Neural progenitor cell (in vitro differentiated cells): ENCODE measurements around the gene HPSE2. TPM values are rescaled to one million over a fixed set of nuclear protein-coding genes. Genes with fewer than 3 reads are reported as not detected.

Experiments
- DNase-seq: peaks from one replicate; pipeline ENCODE4 v3.0.0-alpha.2; 2016; ENCODE audit warnings: low spot score
- H2AFZ ChIP-seq: fragments of 200-600 bp; sonication (generic); replicated peaks from 2 replicates; pipeline ENCODE4 v1.6.1; 2016; ENCODE audit warnings: antibody characterized with exemption
- H3F3A ChIP-seq: fragments of 200-600 bp; sonication (generic); 2 replicates; pipeline ENCODE4 v1.6.1; 2016; ENCODE audit warnings: antibody characterized with exemption, low read depth
- H3K27ac ChIP-seq: fragments of 200-600 bp; sonication (generic); 2 replicates; pipeline ENCODE4 v1.5.1; 2016; ENCODE audit warnings: mild to moderate bottlenecking
- H3K27me3 ChIP-seq: fragments of 200-600 bp; sonication (generic); 2 replicates; pipeline ENCODE4 v1.6.1; 2016; ENCODE audit warnings: mild to moderate bottlenecking, moderate library complexity
- H3K36me3 ChIP-seq: fragments of 200-600 bp; sonication (generic); 2 replicates; pipeline ENCODE4 v1.5.1; 2016
- H3K4me1 ChIP-seq: fragments of 200-600 bp; sonication (generic); 2 replicates; pipeline ENCODE4 v1.6.1; 2016; ENCODE audit warnings: mixed run types
- H3K4me2 ChIP-seq: fragments of 200-600 bp; sonication (generic); 2 replicates; pipeline ENCODE4 v1.6.1; 2016
- H3K4me3 ChIP-seq: fragments of 200-600 bp; sonication (generic); 2 replicates; pipeline ENCODE4 v1.5.1; 2016
- H3K79me2 ChIP-seq: fragments of 200-600 bp; sonication (generic); 2 replicates; pipeline ENCODE4 v1.6.1; 2016; ENCODE audit warnings: low read depth
- H3K9ac ChIP-seq: fragments of 200-600 bp; sonication (generic); 2 replicates; pipeline ENCODE4 v1.6.1; 2016
- H3K9me3 ChIP-seq: fragments of 200-600 bp; sonication (generic); 2 replicates; pipeline ENCODE4 v1.5.1; 2016; ENCODE audit warnings: low read depth
- H4K20me1 ChIP-seq: fragments of 200-600 bp; sonication (generic); 2 replicates; pipeline ENCODE4 v1.6.1; 2016; ENCODE audit warnings: low read depth
- H3K27ac Mint-ChIP-seq: 3 replicates; pipeline ENCODE4 v1.8.0; 2021; ENCODE audit warnings: mixed read lengths
- H3K27me3 Mint-ChIP-seq: 2 replicates; pipeline ENCODE4 v1.8.0; 2022; ENCODE audit warnings: low read depth, mild to moderate bottlenecking, inconsistent platforms, moderate library complexity, mixed read lengths; ENCODE audit not compliant: insufficient read depth
- H3K36me3 Mint-ChIP-seq: 3 replicates; pipeline ENCODE4 v1.8.0; 2021; ENCODE audit warnings: mixed read lengths
- H3K4me1 Mint-ChIP-seq: 3 replicates; pipeline ENCODE4 v1.8.0; 2021; ENCODE audit warnings: mixed read lengths
- H3K4me3 Mint-ChIP-seq: 3 replicates; pipeline ENCODE4 v1.8.0; 2021; ENCODE audit warnings: mild to moderate bottlenecking, moderate library complexity, mixed read lengths
- H3K9me3 Mint-ChIP-seq: 3 replicates; pipeline ENCODE4 v1.8.0; 2020; ENCODE audit warnings: mixed read lengths
- CTCF ChIP-seq: fragments of 200-600 bp; sonication (generic); IDR thresholded peaks from 2 replicates; pipeline ENCODE4 v1.5.1; 2017; ENCODE audit warnings: antibody characterized with exemption, mild to moderate bottlenecking
- EZH2 ChIP-seq: fragments of 200-600 bp; sonication (generic); IDR thresholded peaks from 2 replicates; pipeline ENCODE4 v1.6.1; 2017; ENCODE audit warnings: antibody characterized with exemption, mild to moderate bottlenecking, moderate library complexity
- EZH2phosphoT487 ChIP-seq: fragments of 200-600 bp; sonication (generic); IDR thresholded peaks from 2 replicates; pipeline ENCODE4 v1.6.1; 2017; ENCODE audit warnings: antibody characterized with exemption
- total RNA-seq: library from RNA; depleted of rRNA; stranded (reverse); fragments of >200 nt; gene quantifications from 2 replicates; pipeline ENCODE4 v1.2.3, GENCODE V29; 2015; ENCODE audit warnings: low replicate concordance

HPSE2 gene
- total RNA-seq, 1 donor from 2014 or later: 3.4 TPM

GRCh38 chr10:99124376-99124775 is 111.3 kb downstream of the HPSE2 start:
- no peak overlapping the region for H3K27ac ChIP-seq
- peaks cover 3% of the 10 kb centered on the region for H3K36me3 ChIP-seq
- H3K9ac ChIP-seq: no peak overlapping the region
- H3K4me2 ChIP-seq: no peak overlapping the region
- no peaks in the 10 kb centered on the region for H3K79me2 ChIP-seq
- no peak for DNase-seq
- Mint-ChIP-seq H3K9me3 (peaks cover 6% of the 10 kb centered on the region), H3K36me3 (no peaks in the 10 kb centered on the region), H3K27me3 (peaks cover 2% of the 10 kb centered on the region), H3K4me1 (no peaks in the 10 kb centered on the region), H3K4me3 (no peak overlapping the region), H3K27ac (no peak overlapping the region)
- no peaks in the 10 kb centered on the region for H4K20me1 ChIP-seq
- H2AFZ ChIP-seq: no peak overlapping the region
- TF ChIP-seq EZH2phosphoT487: no peak
- TF ChIP-seq EZH2: no peak
- TF ChIP-seq CTCF: no peak
- no peaks in the 10 kb centered on the region for H3K27me3 ChIP-seq
- no peaks in the 10 kb centered on the region for H3K4me1 ChIP-seq
- no peak overlapping the region for H3K4me3 ChIP-seq
- H3K9me3 ChIP-seq: peaks cover 8% of the 10 kb centered on the region
- no peaks in the 10 kb centered on the region for H3F3A ChIP-seq

- no peaks in the 10 kb centered on the region for H3K4me1 Mint-ChIP-seq
These were observed 111.8 kb downstream of the HPSE2 start for GRCh38 chr10:99123851-99124250.

DNA sequence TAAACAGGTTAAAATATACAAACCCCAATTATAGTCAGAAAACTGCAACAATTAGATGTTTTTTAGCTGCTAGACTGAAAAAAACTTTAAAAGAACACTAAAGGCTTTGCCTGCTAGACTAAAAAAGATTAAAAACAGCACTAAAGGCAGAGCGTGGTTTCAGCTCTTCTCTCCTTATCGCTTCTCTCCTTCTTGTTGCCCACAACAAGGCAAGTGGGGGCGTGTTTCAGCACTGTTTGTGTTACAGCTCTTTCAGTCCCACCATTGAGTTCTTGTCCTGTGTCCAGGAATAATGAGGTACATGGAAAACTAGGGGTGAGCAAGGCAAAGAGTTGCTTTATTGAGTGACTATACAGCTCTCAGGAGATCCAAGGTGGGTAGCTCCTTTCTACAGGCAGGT is 112.3 kb downstream of the HPSE2 start:
- Histone ChIP-seq H3F3A (no peaks in the 10 kb centered on the region), H3K9me3 (no peaks in the 10 kb centered on the region), H3K4me3 (no peak overlapping the region), H3K4me2 (no peak overlapping the region), H4K20me1 (no peaks in the 10 kb centered on the region), H3K27ac (no peak overlapping the region), H3K36me3 (peaks cover 3% of the 10 kb centered on the region), H3K4me1 (no peaks in the 10 kb centered on the region), H2AFZ (no peak overlapping the region), H3K27me3 (no peaks in the 10 kb centered on the region), H3K79me2 (no peaks in the 10 kb centered on the region), H3K9ac (no peak overlapping the region)
- H3K27ac Mint-ChIP-seq: no peak overlapping the region
- H3K36me3 Mint-ChIP-seq: no peaks in the 10 kb centered on the region
- no peak for DNase-seq
- H3K4me1 Mint-ChIP-seq: no peaks in the 10 kb centered on the region
- peaks cover 8% of the 10 kb centered on the region for H3K9me3 Mint-ChIP-seq
- H3K27me3 Mint-ChIP-seq: peaks cover 3% of the 10 kb centered on the region
- no peak overlapping the region for H3K4me3 Mint-ChIP-seq
- TF ChIP-seq CTCF: no peak
- no peak for TF ChIP-seq EZH2phosphoT487
- no peak for TF ChIP-seq EZH2

More at GRCh38 chr10:99123851-99124250, 111.8 kb downstream of the HPSE2 start:
- H3K27me3 ChIP-seq: no peaks in the 10 kb centered on the region
- H3F3A ChIP-seq: no peaks in the 10 kb centered on the region
- Mint-ChIP-seq H3K36me3 (no peaks in the 10 kb centered on the region), H3K27me3 (peaks cover 2% of the 10 kb centered on the region), H3K27ac (no peak overlapping the region), H3K4me3 (no peak overlapping the region), H3K9me3 (peaks cover 6% of the 10 kb centered on the region)
- no peak overlapping the region for H3K4me3 ChIP-seq
- no peak overlapping the region for H2AFZ ChIP-seq
- peaks cover 4% of the 10 kb centered on the region for H3K9me3 ChIP-seq
- no peak for DNase-seq
- peaks cover 3% of the 10 kb centered on the region for H3K36me3 ChIP-seq
- H3K4me2 ChIP-seq: no peak overlapping the region
- H3K9ac ChIP-seq: no peak overlapping the region
- no peaks in the 10 kb centered on the region for H3K79me2 ChIP-seq
- TF ChIP-seq CTCF: no peak
- TF ChIP-seq EZH2phosphoT487: no peak
- no peak for TF ChIP-seq EZH2
- no peak overlapping the region for H3K27ac ChIP-seq
- no peaks in the 10 kb centered on the region for H4K20me1 ChIP-seq
- H3K4me1 ChIP-seq: no peaks in the 10 kb centered on the region
